ENCODE data around the gene ECE1.

ECE1 gene

DNA sequence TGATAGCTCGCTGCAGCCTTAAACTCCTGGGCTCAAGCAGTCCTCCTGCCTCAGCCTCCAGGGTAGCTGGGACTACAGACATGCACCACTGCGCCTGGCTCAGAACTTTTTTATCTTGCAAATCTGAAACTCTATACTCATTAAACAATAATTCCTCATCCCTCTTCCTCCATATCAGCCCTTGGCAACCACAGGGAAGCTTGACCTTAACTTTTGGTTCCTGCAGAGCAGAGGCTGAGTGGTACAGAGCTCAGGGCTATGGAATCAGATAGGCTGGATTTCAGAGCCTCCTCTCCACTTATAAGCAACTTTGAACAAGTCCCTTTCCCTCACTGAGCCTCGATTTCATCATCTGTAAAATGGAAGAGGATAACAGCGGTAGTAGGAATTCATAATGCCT lies 47.4 kb downstream of the ECE1 start:
- no peak for TF ChIP-seq CTCF (IDR thresholded peaks at IDR 0.05; ENCODE audit: low read depth, low read length, missing control alignments)
- H3K4me3 ChIP-seq (replicated peaks; ENCODE audit: low read depth, low read length) = no peak overlapping the region
- no peak for DNase-seq (ENCODE audit: extremely low read depth, low read depth)

GRCh38 chr1:21241771-21242581 lies 48.3 kb downstream of the ECE1 start:
- H3K4me3 ChIP-seq (replicated peaks; ENCODE audit: low read depth, low read length) = no peak overlapping the region
- TF ChIP-seq CTCF (IDR thresholded peaks at IDR 0.05; ENCODE audit: low read depth, low read length, missing control alignments) = no peak
- DNase-seq (ENCODE audit: extremely low read depth, low read depth) = no peak

DNA sequence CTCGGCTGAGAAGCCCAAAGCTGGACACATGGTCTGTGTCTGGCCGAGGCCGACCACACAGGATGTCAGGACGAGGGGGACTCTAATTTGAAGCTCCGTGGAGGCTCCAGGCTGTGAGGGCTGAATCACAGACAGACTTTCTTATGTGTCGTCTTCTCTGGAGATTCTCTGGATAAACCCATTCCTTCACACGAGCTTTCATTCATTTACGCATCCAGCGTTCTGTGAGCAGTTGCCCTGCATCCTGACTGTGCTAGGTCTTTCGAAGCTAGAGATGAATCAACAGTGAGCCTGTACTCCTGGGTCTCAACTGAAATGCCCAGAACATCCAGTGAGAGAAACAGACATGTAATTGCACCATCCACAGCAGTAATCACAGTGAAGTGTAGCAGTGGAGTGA lies 49.6 kb downstream of the ECE1 start:
- DNase-seq (ENCODE audit: extremely low read depth, low read depth) = no peak
- no peak overlapping the region for H3K4me3 ChIP-seq (replicated peaks; ENCODE audit: low read depth, low read length)
- no peak for TF ChIP-seq CTCF (IDR thresholded peaks at IDR 0.05; ENCODE audit: low read depth, low read length, missing control alignments)

- no peak for TF ChIP-seq CTCF (IDR thresholded peaks at IDR 0.05; ENCODE audit: low read depth, low read length, missing control alignments)
- H3K4me3 ChIP-seq (replicated peaks; ENCODE audit: low read depth, low read length) = no peak overlapping the region
- DNase-seq (ENCODE audit: extremely low read depth, low read depth) = no peak
Measured at GRCh38 chr1:21239221-21239620, 51.0 kb downstream of the ECE1 start.

DNA sequence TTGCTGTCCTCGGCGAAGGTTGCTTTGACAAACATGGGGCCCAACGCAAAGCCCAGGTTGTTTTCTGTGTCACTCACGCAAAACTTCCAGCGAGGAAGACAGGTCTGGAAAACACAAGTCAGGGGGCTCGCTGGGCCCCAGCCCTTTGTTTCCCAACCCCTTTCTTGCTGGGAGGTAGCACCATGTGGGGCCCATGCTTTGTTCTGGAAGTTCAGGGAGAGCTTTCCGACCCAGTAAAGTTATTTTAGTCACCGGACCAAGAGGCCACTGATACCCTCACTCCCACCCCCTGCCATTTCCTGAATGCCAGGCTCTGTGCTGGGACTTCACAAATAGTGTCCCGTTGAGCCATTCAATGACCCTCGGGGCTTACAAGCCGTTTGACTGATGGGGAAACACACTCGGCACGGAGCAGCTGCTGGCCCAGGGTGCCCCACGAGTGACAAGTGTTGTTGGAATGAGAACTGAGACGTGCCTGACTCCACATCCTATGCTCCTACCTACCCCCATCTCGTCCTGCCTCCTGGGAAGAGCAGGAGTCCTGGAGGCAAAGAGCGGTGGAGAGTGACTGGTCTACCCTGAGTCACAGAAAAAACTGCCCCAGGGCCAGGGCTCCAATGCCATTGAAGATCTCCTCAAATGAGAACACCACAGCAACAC lies 52.0 kb downstream of the ECE1 start:
- DNase-seq (ENCODE audit: extremely low read depth, low read depth) = no peak
- no peak overlapping the region for H3K4me3 ChIP-seq (replicated peaks; ENCODE audit: low read depth, low read length)
- no peak for TF ChIP-seq CTCF (IDR thresholded peaks at IDR 0.05; ENCODE audit: low read depth, low read length, missing control alignments)

DNA sequence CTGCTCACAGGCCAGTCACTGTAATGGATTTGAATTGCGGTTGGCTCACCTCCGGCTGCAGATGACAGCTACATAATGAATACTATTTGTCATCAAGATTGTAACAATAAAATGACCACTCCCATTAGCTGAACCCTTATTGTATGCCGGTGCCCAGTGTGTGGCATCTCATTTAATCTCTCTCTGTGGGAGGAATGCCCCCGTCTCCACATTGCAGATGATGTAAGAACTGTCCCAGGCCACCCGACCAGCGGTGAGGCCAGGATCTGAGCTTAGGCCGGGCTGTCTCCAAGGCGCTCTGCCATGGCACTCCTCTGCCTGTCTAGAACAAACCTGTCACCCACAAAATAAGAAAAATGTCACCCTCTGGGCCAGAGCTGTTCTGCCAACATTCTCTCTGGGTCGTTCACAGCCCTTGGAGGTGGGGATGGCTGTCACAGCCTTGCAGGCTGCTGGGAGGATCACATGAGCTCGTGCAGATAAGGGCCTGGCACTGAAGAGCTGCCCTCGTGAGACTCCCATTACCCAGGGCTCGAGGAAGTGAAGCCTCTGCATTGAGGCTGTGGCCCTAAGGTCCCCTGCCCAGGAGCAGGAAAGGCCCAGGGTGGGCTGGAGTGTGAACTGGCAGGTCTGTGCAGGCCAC lies 52.7 kb downstream of the ECE1 start:
- DNase-seq (ENCODE audit: extremely low read depth, low read depth) = no peak
- no peak for TF ChIP-seq CTCF (IDR thresholded peaks at IDR 0.05; ENCODE audit: low read depth, low read length, missing control alignments)
- no peak overlapping the region for H3K4me3 ChIP-seq (replicated peaks; ENCODE audit: low read depth, low read length)

All from HFF-Myc (cell line).